ENCODE results near the gene TYW1B.
"Not testable (repeated sequence)": the region's sequence is repeated elsewhere in the genome, so short reads cannot be mapped to it uniquely, and the experiment has no call there.

DNA sequence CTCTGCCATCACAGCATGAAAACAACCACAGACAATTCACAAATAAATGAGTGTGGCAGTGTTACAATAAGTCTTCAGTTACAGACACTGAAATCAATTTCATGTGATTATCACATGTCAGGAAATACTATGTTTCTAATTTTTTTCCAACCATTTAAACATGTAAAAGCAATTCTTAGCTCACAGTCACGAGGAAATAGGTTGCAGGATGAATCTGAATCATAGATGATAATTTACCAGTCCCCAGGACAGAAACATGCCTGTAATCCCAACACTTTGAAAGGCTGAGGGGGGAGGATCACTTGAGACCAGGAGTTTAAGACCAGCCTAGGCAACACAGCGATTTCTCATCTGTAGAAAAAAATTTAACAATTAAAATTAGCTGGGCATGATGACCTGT lies 283.5 kb downstream of the TYW1B start:
- TF ChIP-seq CTCF (IDR thresholded peaks at IDR 0.05; ENCODE audit: low read depth, low read length, missing input control); RAD21 (IDR thresholded peaks at IDR 0.05); HNF4G (IDR thresholded peaks at IDR 0.05); EGR1 (IDR thresholded peaks at IDR 0.05; ENCODE audit: low read depth in 2 of 2): not testable (repeated sequence)
- TF ChIP-seq, protein P1, sequence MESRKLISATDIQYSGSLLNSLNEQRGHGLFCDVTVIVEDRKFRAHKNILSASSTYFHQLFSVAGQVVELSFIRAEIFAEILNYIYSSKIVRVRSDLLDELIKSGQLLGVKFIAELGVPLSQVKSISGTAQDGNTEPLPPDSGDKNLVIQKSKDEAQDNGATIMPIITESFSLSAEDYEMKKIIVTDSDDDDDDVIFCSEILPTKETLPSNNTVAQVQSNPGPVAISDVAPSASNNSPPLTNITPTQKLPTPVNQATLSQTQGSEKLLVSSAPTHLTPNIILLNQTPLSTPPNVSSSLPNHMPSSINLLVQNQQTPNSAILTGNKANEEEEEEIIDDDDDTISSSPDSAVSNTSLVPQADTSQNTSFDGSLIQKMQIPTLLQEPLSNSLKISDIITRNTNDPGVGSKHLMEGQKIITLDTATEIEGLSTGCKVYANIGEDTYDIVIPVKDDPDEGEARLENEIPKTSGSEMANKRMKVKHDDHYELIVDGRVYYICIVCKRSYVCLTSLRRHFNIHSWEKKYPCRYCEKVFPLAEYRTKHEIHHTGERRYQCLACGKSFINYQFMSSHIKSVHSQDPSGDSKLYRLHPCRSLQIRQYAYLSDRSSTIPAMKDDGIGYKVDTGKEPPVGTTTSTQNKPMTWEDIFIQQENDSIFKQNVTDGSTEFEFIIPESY (IDR thresholded peaks at IDR 0.05): not testable (repeated sequence)
